ENCODE data around the gene ZNF467. TPM values are rescaled to one million over a fixed set of nuclear protein-coding genes. Genes with fewer than 3 reads are reported as not detected.
A peak's percentile ranks its signal among the peaks of the same experiment; 100 is the strongest.

Gene ZNF467
- under 1 TPM; 0.08 to 0.11 TPM for total RNA-seq

- no peaks in the 10 kb centered on the region for H3K9me3 Mint-ChIP-seq (ENCODE audit: insufficient read depth)
- H3K4me3 Mint-ChIP-seq = peak within 1 kb of the TSS; percentile 59
- no peak within 1 kb of the TSS for H3K27ac Mint-ChIP-seq
- peaks cover 23% of the 10 kb centered on the region for H3K27me3 Mint-ChIP-seq (ENCODE audit: low read depth)
- DNase-seq (peak; percentile 39), ATAC-seq (no peak)
- ChIA-PET POLR2A (no interaction called here), CTCF (no interaction called here)
- H3K36me3 Mint-ChIP-seq (ENCODE audit: low read depth) = no peaks in the 10 kb centered on the region
- H3K4me1 Mint-ChIP-seq (ENCODE audit: low read depth) = peaks cover 1% of the 10 kb centered on the region
These were observed at the start of gene ZNF467 for GRCh38 chr7:149773446-149774236. TSS of gene ZNF467 (minus strand) at chr7:149773588. CDS start at chr7:149771032, 2,556 bp downstream.

GRCh38 chr7:149822353-149822943, 49.1 kb upstream of the ZNF467 start:
- ChIA-PET POLR2A (interaction anchor here (0.6 kb wide), 1 partner anchor 18 kb away, joined by 3 read pairs; no protein-coding TSS in a partner anchor), CTCF (no interaction called here)
- Mint-ChIP-seq H3K27me3 (ENCODE audit: low read depth) (no peaks in the 10 kb centered on the region), H3K9me3 (ENCODE audit: insufficient read depth) (no peaks in the 10 kb centered on the region), H3K27ac (no peak overlapping the region), H3K4me3 (no peak overlapping the region), H3K36me3 (ENCODE audit: low read depth) (no peaks in the 10 kb centered on the region), H3K4me1 (ENCODE audit: low read depth) (peaks cover 5% of the 10 kb centered on the region)
- DNase-seq (no peak), ATAC-seq (no peak)

- Mint-ChIP-seq H3K27me3 (ENCODE audit: low read depth) (no peaks in the 10 kb centered on the region), H3K27ac (no peak overlapping the region), H3K9me3 (ENCODE audit: insufficient read depth) (no peaks in the 10 kb centered on the region), H3K4me3 (no peak overlapping the region), H3K4me1 (ENCODE audit: low read depth) (no peaks in the 10 kb centered on the region), H3K36me3 (ENCODE audit: low read depth) (no peaks in the 10 kb centered on the region)
- DNase-seq (no peak), ATAC-seq (no peak)
- ChIA-PET CTCF (interaction anchor here (1.0 kb wide), 1 partner anchor 62 kb away, joined by 3 read pairs; no protein-coding TSS in a partner anchor), POLR2A (no interaction called here)
These were observed 48.1 kb upstream of the ZNF467 start for GRCh38 chr7:149821191-149822148.

GRCh38 chr7:149820622-149821190, 47.3 kb upstream of the ZNF467 start:
- CTCF ChIA-PET = interaction anchor here (1.0 kb wide), 1 partner anchor 63 kb away, joined by 3 read pairs; no protein-coding TSS in a partner anchor
- POLR2A ChIA-PET = no interaction called here
- H3K4me1 Mint-ChIP-seq (ENCODE audit: low read depth) = no peaks in the 10 kb centered on the region
- H3K36me3 Mint-ChIP-seq (ENCODE audit: low read depth) = no peaks in the 10 kb centered on the region
- no peaks in the 10 kb centered on the region for H3K27me3 Mint-ChIP-seq (ENCODE audit: low read depth)
- ATAC-seq (no peak), DNase-seq (no peak)
- H3K4me3 Mint-ChIP-seq = no peak overlapping the region
- H3K27ac Mint-ChIP-seq = no peak overlapping the region
- no peaks in the 10 kb centered on the region for H3K9me3 Mint-ChIP-seq (ENCODE audit: insufficient read depth)

GRCh38 chr7:149819961-149820340, 46.6 kb upstream of the ZNF467 start:
- H3K4me1 Mint-ChIP-seq (ENCODE audit: low read depth) = no peaks in the 10 kb centered on the region
- no peaks in the 10 kb centered on the region for H3K36me3 Mint-ChIP-seq (ENCODE audit: low read depth)
- H3K27me3 Mint-ChIP-seq (ENCODE audit: low read depth) = no peaks in the 10 kb centered on the region
- ChIA-PET POLR2A (no interaction called here), CTCF (no interaction called here)
- DNase-seq (no peak), ATAC-seq (no peak)
- H3K9me3 Mint-ChIP-seq (ENCODE audit: insufficient read depth) = no peaks in the 10 kb centered on the region
- no peak overlapping the region for H3K4me3 Mint-ChIP-seq
- no peak overlapping the region for H3K27ac Mint-ChIP-seq

GRCh38 chr7:149819141-149819960, 46.0 kb upstream of the ZNF467 start:
- H3K9me3 Mint-ChIP-seq (ENCODE audit: insufficient read depth) = no peaks in the 10 kb centered on the region

GRCh38 chr7:149818536-149818840, 45.1 kb upstream of the ZNF467 start:
- CTCF ChIA-PET = no interaction called here
- Mint-ChIP-seq H3K27me3 (ENCODE audit: low read depth) (no peaks in the 10 kb centered on the region), H3K9me3 (ENCODE audit: insufficient read depth) (no peaks in the 10 kb centered on the region), H3K27ac (no peak overlapping the region), H3K36me3 (ENCODE audit: low read depth) (no peaks in the 10 kb centered on the region), H3K4me3 (no peak overlapping the region), H3K4me1 (ENCODE audit: low read depth) (no peaks in the 10 kb centered on the region)
- POLR2A ChIA-PET = no interaction called here
- no peak for DNase-seq
- no peak for ATAC-seq

More at GRCh38 chr7:149819141-149819960, 46.0 kb upstream of the ZNF467 start:
- Mint-ChIP-seq H3K4me1 (ENCODE audit: low read depth) (no peaks in the 10 kb centered on the region), H3K27ac (no peak overlapping the region), H3K36me3 (ENCODE audit: low read depth) (no peaks in the 10 kb centered on the region), H3K27me3 (ENCODE audit: low read depth) (no peaks in the 10 kb centered on the region), H3K4me3 (no peak overlapping the region)
- DNase-seq = no peak
- ATAC-seq = no peak
- ChIA-PET CTCF (no interaction called here), POLR2A (no interaction called here)

GRCh38 chr7:149817836-149818535, 44.6 kb upstream of the ZNF467 start:
- ATAC-seq (no peak), DNase-seq (no peak)
- Mint-ChIP-seq H3K4me3 (no peak overlapping the region), H3K27ac (no peak overlapping the region), H3K4me1 (ENCODE audit: low read depth) (no peaks in the 10 kb centered on the region), H3K27me3 (ENCODE audit: low read depth) (no peaks in the 10 kb centered on the region), H3K36me3 (ENCODE audit: low read depth) (no peaks in the 10 kb centered on the region), H3K9me3 (ENCODE audit: insufficient read depth) (no peaks in the 10 kb centered on the region)
- POLR2A ChIA-PET = no interaction called here
- CTCF ChIA-PET = no interaction called here

- Mint-ChIP-seq H3K36me3 (ENCODE audit: low read depth) (no peaks in the 10 kb centered on the region), H3K4me1 (ENCODE audit: low read depth) (no peaks in the 10 kb centered on the region), H3K9me3 (ENCODE audit: insufficient read depth) (no peaks in the 10 kb centered on the region), H3K27ac (no peak overlapping the region), H3K4me3 (no peak overlapping the region), H3K27me3 (ENCODE audit: low read depth) (no peaks in the 10 kb centered on the region)
- ChIA-PET CTCF (no interaction called here), POLR2A (no interaction called here)
- DNase-seq = no peak
- ATAC-seq = no peak
These were observed 43.9 kb upstream of the ZNF467 start for GRCh38 chr7:149817301-149817771.

GRCh38 chr7:149816794-149817193, 43.4 kb upstream of the ZNF467 start:
- ChIA-PET POLR2A (no interaction called here), CTCF (no interaction called here)
- H3K4me1 Mint-ChIP-seq (ENCODE audit: low read depth) = no peaks in the 10 kb centered on the region
- DNase-seq (no peak), ATAC-seq (no peak)
- no peak overlapping the region for H3K27ac Mint-ChIP-seq
- no peaks in the 10 kb centered on the region for H3K27me3 Mint-ChIP-seq (ENCODE audit: low read depth)
- no peak overlapping the region for H3K4me3 Mint-ChIP-seq
- H3K36me3 Mint-ChIP-seq (ENCODE audit: low read depth) = no peaks in the 10 kb centered on the region
- no peaks in the 10 kb centered on the region for H3K9me3 Mint-ChIP-seq (ENCODE audit: insufficient read depth)

GRCh38 chr7:149816267-149816751, 42.9 kb upstream of the ZNF467 start:
- CTCF ChIA-PET = no interaction called here

More at GRCh38 chr7:149816267-149816751, 42.9 kb upstream of the ZNF467 start:
- ATAC-seq = no peak
- POLR2A ChIA-PET = no interaction called here
- H3K9me3 Mint-ChIP-seq (ENCODE audit: insufficient read depth) = no peaks in the 10 kb centered on the region
- no peak overlapping the region for H3K27ac Mint-ChIP-seq
- no peak for DNase-seq
- no peaks in the 10 kb centered on the region for H3K36me3 Mint-ChIP-seq (ENCODE audit: low read depth)
- no peaks in the 10 kb centered on the region for H3K4me1 Mint-ChIP-seq (ENCODE audit: low read depth)
- H3K27me3 Mint-ChIP-seq (ENCODE audit: low read depth) = no peaks in the 10 kb centered on the region
- H3K4me3 Mint-ChIP-seq = no peak overlapping the region
